GM10266 (cell line): Measurements from ENCODE around the gene SCN9A.
"Not testable (repeated sequence)": the region's sequence is repeated elsewhere in the genome, so short reads cannot be mapped to it uniquely, and the experiment has no call there.

Source experiments
- DNase-seq: peaks from one replicate; pipeline ENCODE4 v3.0.0; 2012; ENCODE audit errors: extremely low spot score
- TF ChIP-seq, protein P1 (sequence below): IDR thresholded peaks from 2 replicates; pipeline ENCODE4 v1.5.1; 2012; ENCODE audit warnings: mild to moderate bottlenecking, low read depth; ENCODE audit not compliant: control insufficient read depth, insufficient read depth; ENCODE audit errors: missing control alignments

SCN9A gene

DNA sequence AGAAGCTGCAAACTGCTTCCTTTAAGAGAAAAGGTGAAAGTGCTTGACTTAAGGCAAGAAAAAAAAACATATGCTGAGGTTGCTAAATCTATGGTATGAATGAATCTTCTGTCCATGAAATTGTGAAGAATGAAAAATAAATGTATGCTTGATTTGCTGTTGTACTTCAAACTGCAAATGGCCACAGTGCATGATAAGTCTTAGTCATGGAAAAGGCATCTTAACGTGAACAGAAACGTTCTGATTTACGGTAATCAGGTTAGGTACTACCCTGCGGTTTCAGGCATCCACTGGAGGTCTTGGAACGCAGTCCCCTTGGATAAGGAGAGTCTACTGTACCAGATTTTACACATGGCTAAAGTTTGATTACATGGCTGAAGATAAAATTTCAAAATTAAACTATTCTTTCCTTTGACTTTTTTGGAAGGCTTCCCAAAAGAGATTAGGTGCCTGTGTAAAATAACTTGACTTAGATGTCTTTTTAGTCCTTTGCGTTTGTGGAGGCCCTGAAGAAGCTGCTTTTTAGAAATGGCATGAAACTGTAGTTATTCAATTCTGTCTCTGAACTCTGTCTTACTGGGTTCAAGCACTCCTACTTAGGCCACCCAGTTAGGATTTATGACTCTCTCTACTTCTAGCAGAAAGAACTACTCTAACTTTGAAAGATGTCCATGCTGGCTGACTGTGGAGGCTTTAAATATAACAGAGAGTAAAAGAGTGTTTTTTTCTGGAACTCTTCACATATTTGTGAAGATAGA is 35.9 kb upstream of the SCN9A start:
- DNase-seq, result no peak
- TF ChIP-seq, protein P1, sequence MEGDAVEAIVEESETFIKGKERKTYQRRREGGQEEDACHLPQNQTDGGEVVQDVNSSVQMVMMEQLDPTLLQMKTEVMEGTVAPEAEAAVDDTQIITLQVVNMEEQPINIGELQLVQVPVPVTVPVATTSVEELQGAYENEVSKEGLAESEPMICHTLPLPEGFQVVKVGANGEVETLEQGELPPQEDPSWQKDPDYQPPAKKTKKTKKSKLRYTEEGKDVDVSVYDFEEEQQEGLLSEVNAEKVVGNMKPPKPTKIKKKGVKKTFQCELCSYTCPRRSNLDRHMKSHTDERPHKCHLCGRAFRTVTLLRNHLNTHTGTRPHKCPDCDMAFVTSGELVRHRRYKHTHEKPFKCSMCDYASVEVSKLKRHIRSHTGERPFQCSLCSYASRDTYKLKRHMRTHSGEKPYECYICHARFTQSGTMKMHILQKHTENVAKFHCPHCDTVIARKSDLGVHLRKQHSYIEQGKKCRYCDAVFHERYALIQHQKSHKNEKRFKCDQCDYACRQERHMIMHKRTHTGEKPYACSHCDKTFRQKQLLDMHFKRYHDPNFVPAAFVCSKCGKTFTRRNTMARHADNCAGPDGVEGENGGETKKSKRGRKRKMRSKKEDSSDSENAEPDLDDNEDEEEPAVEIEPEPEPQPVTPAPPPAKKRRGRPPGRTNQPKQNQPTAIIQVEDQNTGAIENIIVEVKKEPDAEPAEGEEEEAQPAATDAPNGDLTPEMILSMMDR, result no peak

DNA sequence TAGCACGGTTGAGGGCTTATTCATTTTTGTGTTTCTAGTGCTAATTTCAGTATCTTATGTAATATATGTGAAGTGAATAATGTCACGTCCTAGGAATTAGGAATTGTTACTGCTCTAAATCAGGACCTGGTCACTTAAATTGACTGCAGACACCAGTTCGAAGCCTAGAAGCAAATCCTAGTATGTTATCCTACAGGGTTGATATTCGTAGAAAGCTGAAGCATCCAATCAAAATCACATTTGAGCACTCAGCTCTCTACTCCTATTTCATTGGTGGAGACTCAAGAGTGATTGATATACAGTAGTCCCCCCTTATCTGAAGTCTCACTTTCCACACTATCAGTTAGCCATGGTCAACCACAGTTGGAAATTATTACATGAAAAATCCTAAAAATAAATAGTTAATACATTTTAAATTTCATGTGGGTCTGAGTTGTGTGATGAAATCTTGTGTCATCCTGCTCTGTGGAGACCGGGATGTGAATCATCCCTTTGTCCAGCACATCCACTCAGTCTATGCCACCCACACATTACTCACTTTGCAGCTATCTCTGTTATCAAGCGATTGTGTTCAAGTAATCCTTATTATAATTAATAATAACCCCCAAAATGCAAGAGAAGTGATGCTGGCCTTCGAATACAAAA is 35.2 kb upstream of the SCN9A start:
- TF ChIP-seq, protein P1, result no peak
- no peak for DNase-seq

DNA sequence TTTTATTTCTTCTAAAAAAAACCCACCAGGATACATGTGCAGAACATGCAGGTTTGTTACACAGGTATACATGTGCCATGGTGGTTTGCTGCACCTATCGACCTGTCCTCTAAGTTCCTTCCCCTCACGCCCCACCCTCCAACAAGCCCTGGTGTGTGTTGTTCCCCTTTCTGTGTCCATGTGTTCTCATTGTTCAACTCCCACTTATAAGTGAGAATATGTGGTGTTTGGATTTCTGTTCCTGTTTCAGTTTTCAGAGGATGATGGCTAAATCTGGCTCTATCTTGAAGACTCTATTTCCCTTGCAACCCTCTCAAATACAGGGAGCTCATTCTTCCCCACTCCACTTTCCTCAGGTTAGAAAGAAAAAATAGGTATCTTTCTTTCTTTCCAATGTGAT is 32.0 kb upstream of the SCN9A start:
- not testable (repeated sequence) for DNase-seq

DNA sequence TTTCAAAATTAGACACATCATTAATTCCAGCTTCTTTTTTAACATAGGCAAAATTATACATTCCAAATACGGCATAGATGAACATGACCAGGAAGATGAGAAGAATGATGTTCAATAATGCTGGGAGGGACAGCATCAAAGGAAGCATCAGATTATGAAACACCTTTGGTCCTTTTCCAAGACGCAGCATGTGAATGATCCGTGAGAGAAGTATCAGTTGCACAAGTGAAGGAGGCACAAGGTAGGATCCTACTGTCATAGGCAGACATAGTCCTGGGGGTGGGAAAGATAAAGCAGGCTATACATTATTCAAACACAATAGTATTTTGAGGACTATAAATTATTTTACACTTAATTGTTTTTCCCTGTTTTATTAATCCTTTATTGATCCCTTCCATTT is 30.6 kb upstream of the SCN9A start:
- DNase-seq, result no peak
- TF ChIP-seq, protein P1, result no peak

DNA sequence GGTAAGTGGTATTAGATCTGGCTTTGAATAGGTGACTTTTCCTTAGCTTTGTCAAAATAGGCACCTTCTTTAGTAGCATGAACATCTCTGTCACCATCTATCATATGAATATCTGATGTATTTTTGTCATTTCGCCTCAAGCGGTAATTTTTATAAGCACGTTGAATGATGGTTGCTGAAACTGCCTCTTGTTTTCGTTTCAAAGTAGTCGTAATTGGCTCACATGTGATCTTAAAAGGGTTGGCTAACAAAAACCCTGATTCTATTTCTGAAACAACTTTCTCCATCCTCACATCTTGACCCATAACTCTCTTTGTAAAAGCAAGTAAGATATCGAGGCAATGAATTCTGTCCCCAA is 29.8 kb upstream of the SCN9A start:
- TF ChIP-seq, protein P1, result no peak

DNA sequence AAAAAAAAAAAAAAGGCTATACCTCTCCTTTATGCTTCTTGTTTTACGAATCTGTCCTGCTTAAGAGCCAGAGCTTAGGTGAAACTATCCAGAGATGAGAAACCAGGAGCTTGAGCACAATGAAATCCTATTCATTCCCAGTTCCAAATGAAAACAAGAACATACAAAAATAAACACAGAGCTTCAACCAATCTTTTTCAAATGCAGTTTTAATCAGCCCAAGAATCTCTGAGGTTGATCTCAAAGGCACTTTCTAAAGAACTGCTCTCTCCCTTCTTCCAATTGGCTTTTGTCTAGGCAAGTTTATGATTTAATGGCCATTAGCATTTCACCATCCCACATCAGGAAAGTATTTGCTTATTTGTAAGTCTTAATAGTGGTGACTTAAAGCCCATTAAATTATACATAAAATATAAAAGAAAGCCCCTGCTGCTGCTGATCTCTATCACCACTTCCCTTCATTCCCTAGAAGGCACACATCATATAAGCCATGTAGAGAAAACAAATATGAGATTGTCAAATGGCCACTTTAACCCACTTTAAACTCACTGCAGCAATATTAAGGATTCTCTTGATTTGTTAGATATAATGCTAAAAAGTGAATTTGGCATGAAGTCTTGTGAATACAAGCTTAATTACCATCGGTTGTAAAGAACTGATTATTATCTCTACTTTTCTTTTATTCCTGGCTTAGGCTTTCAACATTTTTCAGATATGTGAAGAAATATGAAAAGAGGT is 29.3 kb upstream of the SCN9A start:
- TF ChIP-seq, protein P1, result no peak
- no peak for DNase-seq

More for the DNA sequence above, 29.8 kb upstream of the SCN9A start:
- no peak for DNase-seq

DNA sequence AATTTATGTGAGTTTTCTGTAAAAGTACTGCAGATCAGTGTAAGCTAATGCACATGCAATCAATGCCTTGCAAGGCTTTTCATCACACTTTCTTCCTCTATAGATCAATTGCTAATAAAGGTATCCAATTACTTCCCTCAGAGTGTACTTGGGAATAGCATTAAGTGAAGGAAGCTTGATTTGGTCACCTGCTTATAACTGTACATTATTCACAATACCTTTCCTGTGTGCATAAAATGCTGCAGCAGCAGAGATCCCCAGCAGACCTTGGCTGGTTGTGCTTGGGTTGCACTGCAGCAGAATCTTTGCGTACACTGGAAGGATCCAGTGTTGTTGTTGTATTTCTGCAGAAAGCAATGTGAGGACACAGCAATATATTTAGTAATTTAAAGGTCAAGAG is 18.5 kb upstream of the SCN9A start:
- TF ChIP-seq, protein P1, result no peak
- no peak for DNase-seq
